ENCODE measurements around the gene TMX4.

TMX4 gene

GRCh38 chr20:8049310-8049709 is 29.7 kb upstream of the TMX4 start:
- H3K36me3 ChIP-seq (ENCODE audit: control insufficient read depth in 2 of 2, insufficient read depth in 1 of 2, low read length in 2 of 2) = no peaks in the 10 kb centered on the region
- H3K4me3 ChIP-seq (ENCODE audit: low read depth, low read length) = no peak overlapping the region
- no peak overlapping the region for H3K27ac ChIP-seq (ENCODE audit: extremely low read depth, low read depth, low read length)
- H3K9me3 ChIP-seq (ENCODE audit: control insufficient read depth, insufficient read depth, low read depth, low read length) = no peaks in the 10 kb centered on the region
- ChIA-PET CTCF (interaction anchor here (1.0 kb wide), 1 partner anchor 673 kb away, joined by 3 read pairs; no protein-coding TSS in a partner anchor), POLR2A (no interaction called here)
- no peak for TF ChIP-seq ZNF664 (tag by site-specific recombination; IDR thresholded peaks at IDR 0.05)
- TF ChIP-seq KLF9 (tag by site-specific recombination; IDR thresholded peaks at IDR 0.05; ENCODE audit: low read depth) = no peak
- no peak for TF ChIP-seq HOXC10 (CRISPR knock-in tag; IDR thresholded peaks at IDR 0.05)
- no peak for TF ChIP-seq IKZF3 (tag by site-specific recombination; IDR thresholded peaks at IDR 0.05)
- TF ChIP-seq ZNF157 (tag by site-specific recombination; IDR thresholded peaks at IDR 0.05) = no peak
- no peak for TF ChIP-seq ZNF404 (tag by site-specific recombination; IDR thresholded peaks at IDR 0.05)
- TF ChIP-seq PATZ1 (tag by site-specific recombination; IDR thresholded peaks at IDR 0.05) = no peak
- TF ChIP-seq ZNF670 (tag by site-specific recombination; IDR thresholded peaks at IDR 0.05; ENCODE audit: low read depth) = no peak
- TF ChIP-seq ZNF148 (tag by site-specific recombination; IDR thresholded peaks at IDR 0.05; ENCODE audit: borderline replicate concordance) = no peak
- no peak for TF ChIP-seq INSM2 (tag by site-specific recombination; IDR thresholded peaks at IDR 0.05)
- no peak for TF ChIP-seq ZNF280C (tag by site-specific recombination; IDR thresholded peaks at IDR 0.05)
- H3K4me1 ChIP-seq (ENCODE audit: control insufficient read depth, insufficient read depth, low read length) = no peaks in the 10 kb centered on the region

- no peaks in the 10 kb centered on the region for H3K4me1 ChIP-seq (ENCODE audit: control insufficient read depth, insufficient read depth, low read length)
- H3K27ac ChIP-seq (ENCODE audit: extremely low read depth, low read depth, low read length) = no peak overlapping the region
- H3K4me3 ChIP-seq (ENCODE audit: low read depth, low read length) = no peak overlapping the region
- no peaks in the 10 kb centered on the region for H3K36me3 ChIP-seq (ENCODE audit: control insufficient read depth in 2 of 2, insufficient read depth in 1 of 2, low read length in 2 of 2)
- no peaks in the 10 kb centered on the region for H3K9me3 ChIP-seq (ENCODE audit: control insufficient read depth, insufficient read depth, low read depth, low read length)
- ChIA-PET CTCF (interaction anchor here (0.6 to 5.6 kb wide), 11 partner anchors 21 to 1654 kb away, joined by 3 to 84 read pairs (median 3); no protein-coding TSS in a partner anchor), POLR2A (no interaction called here)
- TF ChIP-seq ZBTB44 (tag by site-specific recombination; IDR thresholded peaks at IDR 0.05) = no peak
- no peak for TF ChIP-seq YY1 (tag by site-specific recombination; IDR thresholded peaks at IDR 0.05)
- TF ChIP-seq ZNF2 (tag by site-specific recombination; IDR thresholded peaks at IDR 0.05) = no peak
- no peak for TF ChIP-seq ZNF155 (tag by site-specific recombination; IDR thresholded peaks at IDR 0.05)
- TF ChIP-seq ZNF544 (tag by site-specific recombination; IDR thresholded peaks at IDR 0.05) = no peak
- TF ChIP-seq ZEB2 (tag by site-specific recombination; IDR thresholded peaks at IDR 0.05) = no peak
- no peak for TF ChIP-seq WT1 (tag by site-specific recombination; IDR thresholded peaks at IDR 0.05)
- no peak for TF ChIP-seq ZBTB48 (tag by site-specific recombination; IDR thresholded peaks at IDR 0.05)
- TF ChIP-seq ZBTB1 (tag by site-specific recombination; IDR thresholded peaks at IDR 0.05) = no peak
- no peak for TF ChIP-seq ZNF132 (tag by site-specific recombination; IDR thresholded peaks at IDR 0.05; ENCODE audit: borderline replicate concordance)
- TF ChIP-seq ZNF324 (tag by site-specific recombination; IDR thresholded peaks at IDR 0.05) = no peak
- TF ChIP-seq ZNF354C (tag by site-specific recombination; IDR thresholded peaks at IDR 0.05; ENCODE audit: borderline replicate concordance, low read depth) = no peak
- no peak for TF ChIP-seq MYNN (tag by site-specific recombination; IDR thresholded peaks at IDR 0.05; ENCODE audit: borderline replicate concordance)
- TF ChIP-seq ZNF10 (tag by site-specific recombination; IDR thresholded peaks at IDR 0.05) = no peak
- no peak for TF ChIP-seq ZNF785 (tag by site-specific recombination; IDR thresholded peaks at IDR 0.05)
- TF ChIP-seq SALL2 (tag by site-specific recombination; IDR thresholded peaks at IDR 0.05; ENCODE audit: borderline replicate concordance) = no peak
- no peak for TF ChIP-seq SCRT1 (tag by site-specific recombination; IDR thresholded peaks at IDR 0.05; ENCODE audit: borderline replicate concordance)
Measured at GRCh38 chr20:8045946-8046345, 26.4 kb upstream of the TMX4 start.

Measured in HEK293 (cell line).